Islet of Langerhans (tissue), 1 donor: ENCODE measurements around the gene NTM.

Source experiments
- FAIRE-seq: peaks from one replicate; lab custom pipeline; 2011; peaks lifted over from hg19 to GRCh38; lab: Jason Lieb, UNC

Gene NTM

GRCh38 chr11:131601586-131601985, 231.2 kb downstream of the NTM start:
- FAIRE-seq: no peak

GRCh38 chr11:131602431-131602830, 232.0 kb downstream of the NTM start:
- FAIRE-seq: no peak

GRCh38 chr11:131606811-131607335, 236.5 kb downstream of the NTM start:
- no peak for FAIRE-seq

GRCh38 chr11:131609337-131609736, 238.9 kb downstream of the NTM start:
- FAIRE-seq: no peak

GRCh38 chr11:131609921-131610320, 239.5 kb downstream of the NTM start:
- no peak for FAIRE-seq

- no peak for FAIRE-seq
Observed at GRCh38 chr11:131611322-131611721, 240.9 kb downstream of the NTM start.

- FAIRE-seq: no peak
Observed at GRCh38 chr11:131612533-131612932, 242.1 kb downstream of the NTM start.

- FAIRE-seq: no peak
Observed at GRCh38 chr11:131614631-131615030, 244.2 kb downstream of the NTM start.

GRCh38 chr11:131615611-131616010, 245.2 kb downstream of the NTM start:
- no peak for FAIRE-seq

- no peak for FAIRE-seq
Observed at GRCh38 chr11:131616481-131617140, 246.2 kb downstream of the NTM start.

- no peak for FAIRE-seq
Observed at GRCh38 chr11:131618201-131618600, 247.8 kb downstream of the NTM start.

- no peak for FAIRE-seq
Observed at GRCh38 chr11:131622193-131622592, 251.8 kb downstream of the NTM start.

GRCh38 chr11:131624531-131624930, 254.1 kb downstream of the NTM start:
- FAIRE-seq: no peak

GRCh38 chr11:131626788-131627187, 256.4 kb downstream of the NTM start:
- FAIRE-seq: no peak

GRCh38 chr11:131628739-131629138, 258.3 kb downstream of the NTM start:
- no peak for FAIRE-seq

- no peak for FAIRE-seq
Observed at GRCh38 chr11:131629925-131630540, 259.6 kb downstream of the NTM start.

GRCh38 chr11:131632971-131633370, 262.6 kb downstream of the NTM start:
- FAIRE-seq: no peak

- FAIRE-seq: no peak
Observed at GRCh38 chr11:131633921-131634715, 263.7 kb downstream of the NTM start.

- FAIRE-seq: no peak
Observed at GRCh38 chr11:131637469-131638175, 267.2 kb downstream of the NTM start.

GRCh38 chr11:131638889-131639288, 268.5 kb downstream of the NTM start:
- FAIRE-seq: no peak

GRCh38 chr11:131640320-131640719, 269.9 kb downstream of the NTM start:
- FAIRE-seq: no peak

- no peak for FAIRE-seq
Observed at GRCh38 chr11:131642756-131643531, 272.5 kb downstream of the NTM start.
